HL-60 (cell line): Measurements from ENCODE around the gene MAP4K2.

Experiments
- DNase-seq, 2 experiments: peaks; one replicate each; pipeline ENCODE4 v3.0.0-alpha.2; 2010 to 2020; ENCODE audit warnings: low read depth in 1 of 2, low spot score in 1 of 2
- H3K27ac ChIP-seq: fragments of 250-450 bp; sonication (Bioruptor Pico); replicated peaks from 2 replicates; pipeline ENCODE4 v1.5.1; 2020; ENCODE audit warnings: mild to moderate bottlenecking, moderate library complexity
- H3K27me3 ChIP-seq: fragments of 250-450 bp; sonication (Bioruptor Pico); 2 replicates; pipeline ENCODE4 v1.5.1; 2021; ENCODE audit warnings: mild to moderate bottlenecking, moderate library complexity; ENCODE audit not compliant: insufficient read depth, poor library complexity, severe bottlenecking
- H3K4me3 ChIP-seq: replicated peaks from 2 replicates; pipeline ENCODE4 v1.5.1; 2011; ENCODE audit warnings: mild to moderate bottlenecking, control low read depth, low read length; ENCODE audit not compliant: insufficient read depth
- CTCF ChIP-seq: IDR thresholded peaks from one replicate; pipeline ENCODE4 v1.5.1; 2011; ENCODE audit warnings: low read length, control low read depth, inconsistent platforms; ENCODE audit not compliant: insufficient read depth
- GABPA ChIP-seq: IDR thresholded peaks from 2 replicates; pipeline ENCODE4 v1.6.1; 2012; ENCODE audit warnings: low read depth
- POLR2AphosphoS5 ChIP-seq: IDR thresholded peaks from 2 replicates; pipeline ENCODE4 v1.6.1; 2012; ENCODE audit warnings: low read depth
- REST ChIP-seq: IDR thresholded peaks from 2 replicates; pipeline ENCODE4 v1.6.1; 2012; ENCODE audit warnings: low read depth; ENCODE audit not compliant: insufficient replicate concordance
- SPI1 ChIP-seq: IDR thresholded peaks from 2 replicates; pipeline ENCODE4 v1.6.1; 2012; ENCODE audit warnings: low read depth, mild to moderate bottlenecking, borderline replicate concordance

MAP4K2 gene

GRCh38 chr11:64766881-64767280 lies 36.1 kb downstream of the MAP4K2 start:
- Histone ChIP-seq H3K27me3 (no peaks in the 10 kb centered on the region), H3K4me3 (no peak overlapping the region), H3K27ac (no peak overlapping the region; the same call in 1 of the 2 replicates)
- no peak for DNase-seq
- TF ChIP-seq REST (no peak), POLR2AphosphoS5 (no peak), SPI1 (no peak), CTCF (no peak), GABPA (no peak)

GRCh38 chr11:64765851-64766665 lies 37.0 kb downstream of the MAP4K2 start:
- TF ChIP-seq GABPA (no peak), SPI1 (no peak), POLR2AphosphoS5 (no peak), REST (no peak)
- no peak overlapping the region for H3K27ac ChIP-seq
- no peak for DNase-seq

GRCh38 chr11:64765291-64765850 lies 37.6 kb downstream of the MAP4K2 start:
- Histone ChIP-seq H3K4me3 (no peak overlapping the region), H3K27ac (no peak overlapping the region), H3K27me3 (no peaks in the 10 kb centered on the region)
- no peak for DNase-seq
- TF ChIP-seq GABPA (no peak), SPI1 (no peak), POLR2AphosphoS5 (peak; percentile 50; the same call in 1 of the 2 replicates)

More at GRCh38 chr11:64765851-64766665, 37.0 kb downstream of the MAP4K2 start:
- H3K4me3 ChIP-seq, result no peak overlapping the region
- H3K27me3 ChIP-seq, result no peaks in the 10 kb centered on the region

GRCh38 chr11:64764753-64765152 lies 38.3 kb downstream of the MAP4K2 start:
- H3K27ac ChIP-seq, result peak overlapping the region; percentile 38; the same call in 1 of the 2 replicates
- TF ChIP-seq REST (no peak), CTCF (no peak), POLR2AphosphoS5 (no peak), SPI1 (no peak), GABPA (no peak)
- H3K27me3 ChIP-seq, result no peaks in the 10 kb centered on the region
- H3K4me3 ChIP-seq, result no peak overlapping the region
- DNase-seq, result no peak
